GM18907 (cell line): Measurements from ENCODE around the gene PPP1R9A.

Experiments
- ATAC-seq: cut with Tn5 transposase; IDR thresholded peaks from one replicate; pipeline ENCODE4 v1.9.1; 2021; ENCODE audit warnings: mild to moderate bottlenecking, moderate library complexity; ENCODE audit not compliant: unreplicated experiment

The PPP1R9A gene

GRCh38 chr7:94907026-94907810, at the start of gene PPP1R9A:
TSS of gene PPP1R9A (plus strand) at chr7:94907594. CDS start at chr7:94910114, 2,520 bp downstream.
- ATAC-seq = no peak

DNA sequence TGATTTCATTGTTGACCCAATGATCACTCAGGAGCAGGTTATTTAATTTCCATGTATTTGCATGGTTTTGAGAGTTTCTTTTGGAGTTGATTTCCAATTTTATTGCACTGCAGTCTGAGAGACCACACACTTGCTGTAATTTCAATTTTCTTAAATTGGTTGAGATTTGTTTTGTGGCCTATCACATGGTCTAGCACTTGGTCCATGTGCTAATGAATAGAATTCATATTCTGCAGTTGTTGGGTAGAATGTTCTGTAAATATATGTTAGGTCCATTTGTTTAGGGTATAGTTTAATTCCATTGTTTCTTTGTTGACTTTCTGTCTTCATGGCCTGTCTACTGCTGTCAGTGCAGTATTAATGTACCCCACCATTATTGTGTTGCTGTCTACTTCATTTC, 36.3 kb upstream of the PPP1R9A start:
- ATAC-seq = no peak

DNA sequence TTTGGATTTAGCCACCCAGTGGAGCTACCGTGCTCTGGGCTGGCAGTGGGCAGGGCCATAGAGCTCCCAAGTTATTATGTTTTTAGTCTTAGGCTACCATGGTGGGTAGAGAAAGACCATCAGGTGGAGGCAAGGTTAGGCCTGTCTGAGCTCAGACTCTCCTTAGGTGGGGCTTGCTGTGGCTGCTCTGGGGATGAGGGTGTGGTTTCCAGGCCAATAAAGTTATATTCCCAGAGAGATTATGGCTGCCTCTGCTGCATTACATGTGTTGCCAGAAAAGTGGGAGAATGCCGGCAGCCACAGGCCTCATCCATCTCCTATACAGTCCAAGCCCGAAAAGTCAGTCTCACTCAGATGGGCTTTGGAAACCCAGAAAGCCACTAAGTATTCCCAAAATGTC, 34.2 kb upstream of the PPP1R9A start:
- ATAC-seq = no peak

DNA sequence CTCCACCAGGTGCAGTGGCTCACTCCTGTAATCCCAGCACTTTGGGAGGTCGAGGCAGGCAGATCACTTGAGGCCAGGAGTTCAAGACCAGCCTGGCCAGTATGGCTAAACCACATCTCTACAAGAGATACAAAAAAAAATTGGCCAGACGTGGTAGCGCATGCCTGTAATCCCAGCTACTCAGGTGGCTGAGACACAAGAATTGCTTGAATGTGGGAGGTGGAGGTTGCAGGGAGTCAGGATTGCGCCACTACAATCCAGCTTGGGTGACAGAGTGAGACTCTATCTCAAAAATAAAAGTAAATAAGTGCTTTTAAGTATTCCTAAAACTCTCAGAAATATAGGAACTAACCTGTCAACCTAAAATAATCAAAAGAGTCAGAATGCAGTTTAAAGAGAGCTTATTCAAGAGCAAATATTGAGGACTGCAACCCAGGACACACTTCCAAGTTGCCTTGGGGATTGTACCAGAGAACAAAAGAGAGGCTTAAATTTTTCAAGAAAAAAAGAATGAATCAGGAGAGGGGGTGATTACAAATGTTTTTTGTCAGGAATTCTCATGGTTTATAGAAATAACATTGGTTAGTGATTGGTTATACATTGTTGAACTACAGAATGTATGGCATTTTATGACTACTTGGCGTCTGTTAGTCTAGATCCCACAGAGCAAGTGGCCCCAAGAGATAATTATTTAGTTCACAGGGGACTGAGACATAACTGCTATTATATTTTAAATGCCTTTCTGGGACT, 33.2 kb upstream of the PPP1R9A start:
- ATAC-seq = no peak

GRCh38 chr7:94875201-94875600, 32.2 kb upstream of the PPP1R9A start:
- no peak for ATAC-seq

DNA sequence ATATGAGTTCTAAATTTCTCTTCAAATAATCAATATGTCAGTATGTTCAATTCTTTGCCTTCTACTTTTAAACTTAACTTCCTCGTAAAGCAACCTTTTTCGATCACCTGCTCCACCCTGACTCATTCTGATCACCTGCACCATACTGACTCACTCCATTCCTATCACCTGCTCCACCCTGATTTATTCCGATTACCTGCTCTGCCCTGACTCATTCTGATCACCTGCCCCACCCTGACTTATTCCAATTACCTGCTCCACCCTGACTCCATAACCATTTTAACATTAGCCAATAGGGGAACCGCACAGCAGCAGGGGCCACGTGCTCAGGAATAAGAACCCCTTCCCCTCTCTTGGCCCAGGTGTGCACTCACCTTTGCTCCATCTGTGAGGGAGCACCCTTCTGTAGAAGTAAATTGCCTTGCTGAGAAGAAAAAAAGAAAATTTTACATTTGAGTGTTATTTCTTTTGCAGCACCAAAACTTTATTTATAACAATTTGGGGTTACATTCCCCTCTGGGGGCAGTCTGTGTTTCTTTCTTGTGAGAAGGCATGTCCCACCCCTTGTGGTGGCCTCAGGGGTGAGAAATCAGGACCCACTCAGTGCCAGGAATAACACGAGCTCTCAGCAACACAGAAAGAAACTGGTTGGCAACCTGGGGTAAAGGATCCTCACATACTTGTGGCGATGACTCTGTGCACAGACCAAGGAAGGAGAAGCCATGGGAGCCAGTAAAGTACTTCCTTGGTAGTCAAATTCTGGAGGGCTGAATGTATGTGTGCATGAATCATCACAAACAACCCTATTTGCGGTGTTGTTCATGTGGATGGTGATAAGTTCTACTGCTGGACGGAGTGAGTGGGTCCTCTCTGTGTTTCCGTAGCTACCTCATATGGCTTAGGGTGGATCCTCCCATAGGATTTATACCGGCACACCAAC, 29.4 kb upstream of the PPP1R9A start:
- no peak for ATAC-seq

- ATAC-seq = no peak
These were observed 24.5 kb upstream of the PPP1R9A start for GRCh38 chr7:94882891-94883290.

DNA sequence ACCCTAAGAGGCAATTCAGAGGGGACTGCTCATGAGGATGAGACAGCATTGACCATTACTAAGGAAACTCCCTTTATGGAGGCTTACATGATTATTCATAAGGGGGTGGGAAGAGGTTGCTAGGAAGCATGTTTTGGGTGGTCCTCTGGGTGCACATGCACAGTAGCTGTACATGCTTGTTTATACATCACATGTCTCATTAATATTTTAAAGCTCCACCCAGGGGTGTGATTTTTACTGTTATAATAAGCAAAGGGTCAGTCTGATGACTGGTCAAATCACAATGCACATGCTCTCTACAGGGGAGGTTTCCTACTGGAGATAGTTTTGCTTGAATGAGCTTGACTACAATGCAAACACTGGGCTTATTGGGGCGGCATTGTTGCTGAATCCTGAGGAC, 23.8 kb upstream of the PPP1R9A start:
- ATAC-seq = no peak

- ATAC-seq = no peak
These were observed 18.8 kb upstream of the PPP1R9A start for GRCh38 chr7:94888551-94888950.

DNA sequence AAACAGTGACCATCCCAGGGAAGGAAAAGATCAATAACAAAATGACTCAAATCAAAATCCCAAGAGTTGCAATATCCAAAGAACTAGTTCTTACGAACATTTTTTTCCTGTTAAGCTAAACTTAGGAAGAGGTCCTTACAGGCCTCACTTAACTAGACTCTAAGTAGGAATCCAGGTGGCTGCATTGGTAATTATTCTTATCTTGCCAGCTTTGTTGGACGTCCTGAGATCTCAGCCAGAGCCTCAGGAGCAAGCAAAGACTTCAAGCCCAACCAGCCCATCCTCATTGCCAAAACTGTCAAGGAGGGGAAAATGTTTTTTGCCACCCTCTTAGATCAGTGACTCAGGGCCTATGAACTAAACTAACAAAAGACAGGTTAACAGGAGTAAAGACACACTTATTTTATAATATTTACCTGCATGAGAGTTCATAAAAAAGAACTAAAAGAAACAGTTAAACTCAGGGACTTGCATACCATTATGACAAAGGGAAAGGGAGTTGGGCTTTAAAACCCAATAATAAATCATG, 18.3 kb upstream of the PPP1R9A start:
- ATAC-seq = no peak

GRCh38 chr7:94890216-94890615, 17.2 kb upstream of the PPP1R9A start:
- ATAC-seq = no peak

- no peak for ATAC-seq
These were observed 13.7 kb upstream of the PPP1R9A start for GRCh38 chr7:94893661-94894060.

DNA sequence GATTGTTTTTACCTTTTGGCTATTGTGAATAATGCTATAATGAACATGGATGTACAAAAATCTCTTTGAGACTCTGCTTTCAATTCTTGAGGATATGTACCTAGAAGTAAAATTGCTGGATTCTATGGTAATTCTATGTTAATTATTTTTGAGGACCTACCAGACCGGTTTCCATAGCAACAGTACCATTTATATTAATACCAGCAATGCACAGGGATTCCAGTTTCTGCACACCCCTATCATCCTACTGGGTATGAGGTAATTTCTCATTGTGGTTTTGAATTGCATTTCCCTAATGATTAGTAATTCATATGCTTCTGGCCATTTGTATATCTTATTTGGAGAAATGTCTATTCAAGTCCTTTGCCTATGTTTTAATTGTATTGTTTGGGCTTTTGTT, 9.9 kb upstream of the PPP1R9A start:
- no peak for ATAC-seq

- ATAC-seq = no peak
These were observed 9.1 kb upstream of the PPP1R9A start for GRCh38 chr7:94898340-94898739.

GRCh38 chr7:94901981-94902380, 5.4 kb upstream of the PPP1R9A start:
- ATAC-seq = no peak

- no peak for ATAC-seq
These were observed 3.4 kb upstream of the PPP1R9A start for GRCh38 chr7:94903971-94904370.

DNA sequence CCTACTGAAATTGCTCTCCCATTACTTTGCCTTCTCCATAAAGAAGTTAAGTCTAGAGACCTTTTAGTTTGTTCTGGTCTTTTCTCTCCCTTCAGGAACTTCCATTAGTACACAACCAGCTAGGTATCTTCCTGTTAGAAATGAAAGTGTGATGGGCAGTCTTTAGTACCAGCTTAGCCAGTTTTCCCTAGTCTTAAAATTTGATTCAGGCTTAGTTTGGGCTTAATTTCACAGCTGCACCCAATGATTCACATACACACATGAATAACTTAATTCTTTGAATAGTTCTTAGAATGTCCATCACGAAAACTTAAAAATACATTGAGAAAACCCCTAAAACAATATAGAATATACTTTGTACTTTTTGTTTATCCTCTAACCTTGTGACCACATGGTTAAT, 2.4 kb upstream of the PPP1R9A start:
- no peak for ATAC-seq

DNA sequence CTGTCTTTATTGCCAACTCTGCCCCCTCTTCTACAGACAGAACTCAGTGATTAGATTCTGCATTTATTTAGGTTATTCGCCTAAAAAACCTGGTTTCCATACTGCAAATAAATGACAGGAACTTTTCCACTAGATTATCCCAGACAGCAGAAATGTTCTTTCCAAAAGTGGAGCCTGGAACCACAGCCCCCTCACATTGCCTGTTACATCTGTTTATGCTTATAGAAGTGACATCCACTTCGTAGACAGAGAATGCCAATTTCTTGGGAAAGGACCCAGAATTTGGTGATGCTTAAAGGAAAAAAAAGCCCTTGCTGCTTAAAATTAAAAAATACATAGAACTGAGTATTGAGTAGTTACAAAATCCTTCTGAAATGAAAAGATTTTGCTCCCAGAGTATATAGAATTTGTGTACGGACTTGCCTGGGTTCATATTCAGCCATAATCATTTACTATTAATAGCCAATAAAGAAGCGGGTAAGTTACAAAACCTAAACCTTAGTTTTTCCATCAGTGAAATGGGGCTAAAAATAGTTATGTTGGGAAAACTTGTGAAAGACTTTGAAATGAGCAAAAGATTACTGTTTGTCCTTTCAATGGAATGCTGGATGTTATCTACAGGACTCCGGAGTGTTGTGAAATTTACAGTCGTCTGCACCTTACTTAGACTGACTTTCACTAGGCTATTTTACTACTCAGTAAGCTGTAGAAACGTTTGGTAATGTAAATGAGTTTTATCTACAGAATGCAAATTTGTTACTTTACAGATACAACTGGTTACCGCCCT, 1.1 kb upstream of the PPP1R9A start:
- no peak for ATAC-seq

DNA sequence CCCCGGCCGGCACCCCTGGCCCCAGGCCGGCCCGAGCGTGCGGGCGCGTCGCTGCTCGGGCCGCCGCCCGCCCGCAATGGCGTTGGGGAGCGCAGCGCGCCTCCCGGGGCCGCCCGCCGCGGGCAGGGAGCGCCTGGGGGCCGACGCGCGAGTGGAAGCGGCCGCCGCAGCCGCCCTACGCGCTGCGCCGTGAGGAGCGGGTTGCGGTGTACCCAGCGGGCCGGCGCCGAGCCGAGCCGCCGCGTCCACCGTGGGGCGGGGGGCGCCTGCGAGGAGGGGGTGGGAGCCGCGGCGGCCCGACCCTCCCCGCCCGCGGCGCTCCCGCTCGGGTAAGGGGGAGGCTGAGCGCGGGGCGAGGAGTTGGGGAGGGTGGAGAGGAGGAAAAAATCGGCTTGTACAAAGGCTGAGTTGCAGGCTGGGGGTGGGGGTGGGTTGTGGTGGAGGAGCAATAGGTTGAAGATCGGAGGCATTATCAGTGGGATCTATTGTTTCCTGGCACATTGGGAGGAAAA, 473 bp downstream of the PPP1R9A start:
- no peak for ATAC-seq
